Tibial artery (tissue), 4 donors: ENCODE measurements around the gene PADI3.

Experiments
- DNase-seq, 2 donors: peaks; one replicate each; pipeline ENCODE4 v3.0.0-alpha.2; 2019
- H3K27ac ChIP-seq, 2 donors: fragments of 200-600 bp; sonication (generic) in 1 of 2; 1 replicate in 1 of 2; 2 replicates in 1 of 2; pipeline ENCODE4 v1.5.1; 2018 to 2019; ENCODE audit warnings: mild to moderate bottlenecking in 1 of 2
- H3K27me3 ChIP-seq, 2 donors: fragments of 200-600 bp; sonication (generic) in 1 of 2; one replicate each; pipeline versions ENCODE4 v1.5.1 to v1.6.0; 2016 to 2019
- H3K36me3 ChIP-seq, 3 donors: fragments of 200-600 bp; sonication (generic) in 2 of 3; one replicate each; pipeline ENCODE4 v1.5.1; 2016 to 2019; ENCODE audit warnings: mild to moderate bottlenecking in 2 of 3
- H3K4me1 ChIP-seq, 4 donors: fragments of 200-600 bp; sonication (generic) in 2 of 4; 1 replicate in 3 of 4; 2 replicates in 1 of 4; pipeline ENCODE4 v1.5.1; 2016 to 2019
- H3K4me3 ChIP-seq, 2 donors: fragments of 200-600 bp; sonication (generic) in 1 of 2; 1 replicate in 1 of 2; 2 replicates in 1 of 2; pipeline ENCODE4 v1.5.1; 2018 to 2019; ENCODE audit warnings: mild to moderate bottlenecking in 2 of 2
- H3K9me3 ChIP-seq, 3 donors: fragments of 200-600 bp; sonication (generic) in 1 of 3; one replicate each; pipeline ENCODE4 v1.5.1; 2016 to 2019
- CTCF ChIP-seq, 2 experiments: fragments of 200-600 bp in 1 of 2; fragments of 450-650 bp in 1 of 2; IDR thresholded peaks; one replicate each; pipeline ENCODE4 v1.5.1; 2017 to 2019; ENCODE audit warnings: antibody characterized with exemption in 2 of 2, mild to moderate bottlenecking in 1 of 2, moderate library complexity in 1 of 2
- intact Hi-C: fragments of 100-400 bp; cut with DNase I; formaldehyde crosslinking; loops from one replicate; pipeline ENCODE4 v1.15.0; 2023; ENCODE audit warnings: low total_unique reads

The PADI3 gene

GRCh38 chr1:17207966-17208418 lies 40.9 kb upstream of the PADI3 start:
- H3K36me3 ChIP-seq, result no peaks in the 10 kb centered on the region
- H3K4me1 ChIP-seq, result peaks cover 0 to 11% (median 0%) of the 10 kb centered on the region in 4 donors
- no peak overlapping the region for H3K27ac ChIP-seq
- no peak for DNase-seq
- no peak overlapping the region for H3K4me3 ChIP-seq
- peaks cover 0 to 32% of the 10 kb centered on the region in 2 donors for H3K27me3 ChIP-seq
- H3K9me3 ChIP-seq, result no peaks in the 10 kb centered on the region
- TF ChIP-seq CTCF (IDR thresholded peaks at IDR 0.05), result no peak
- intact Hi-C loops, result no loop called here

DNA sequence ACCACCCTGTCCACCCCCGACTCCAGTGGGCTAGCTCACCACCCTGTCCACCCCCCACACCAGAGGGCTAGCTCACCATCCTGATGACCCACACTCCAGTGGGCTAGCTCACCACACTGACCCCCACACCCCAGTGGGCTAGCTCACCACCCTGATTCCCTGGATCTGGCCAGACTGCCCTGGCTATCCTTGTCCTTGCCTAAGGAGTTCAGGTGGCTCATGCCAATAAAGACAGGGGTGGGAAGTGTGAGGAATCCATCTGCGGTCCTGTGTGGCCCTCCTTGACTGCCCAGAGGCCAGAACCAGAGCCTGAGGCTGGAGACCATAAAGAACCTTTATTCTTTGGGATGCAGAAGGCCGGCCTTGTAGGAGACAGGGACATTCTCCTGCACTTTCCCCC lies 40.4 kb upstream of the PADI3 start:
- Histone ChIP-seq H3K4me1 (peaks cover 0 to 11% (median 0%) of the 10 kb centered on the region in 4 donors), H3K27me3 (peaks cover 0 to 37% of the 10 kb centered on the region in 2 donors), H3K4me3 (no peak overlapping the region), H3K36me3 (no peaks in the 10 kb centered on the region), H3K9me3 (no peaks in the 10 kb centered on the region), H3K27ac (no peak overlapping the region)
- intact Hi-C loops, result no loop called here
- no peak for TF ChIP-seq CTCF (IDR thresholded peaks at IDR 0.05)
- DNase-seq, result no peak

DNA sequence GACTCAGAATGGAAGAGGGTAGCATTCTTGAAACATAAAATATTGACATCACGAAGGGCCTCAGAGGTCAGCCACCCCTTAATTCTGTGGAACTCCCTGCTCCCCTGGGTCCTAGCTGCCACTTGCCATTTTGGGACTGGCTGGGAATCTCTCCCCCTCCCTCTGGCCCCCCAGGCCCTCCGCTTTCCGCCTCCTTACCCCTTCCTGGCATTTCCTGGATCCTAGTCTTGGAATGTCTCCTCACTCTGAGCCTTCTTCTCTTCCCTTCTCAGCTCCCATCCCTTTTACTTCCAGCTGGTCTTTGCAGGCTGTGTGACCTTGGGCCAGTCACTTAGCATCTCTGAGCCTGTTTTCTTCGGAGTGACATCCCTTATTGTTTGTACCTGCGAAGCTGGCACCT lies 39.5 kb upstream of the PADI3 start:
- H3K4me1 ChIP-seq, result peaks cover 0 to 11% (median 0%) of the 10 kb centered on the region in 4 donors
- no peak for DNase-seq
- intact Hi-C loops, result no loop called here
- no peaks in the 10 kb centered on the region for H3K36me3 ChIP-seq
- TF ChIP-seq CTCF (IDR thresholded peaks at IDR 0.05), result no peak
- no peak overlapping the region for H3K4me3 ChIP-seq
- H3K27ac ChIP-seq, result no peak overlapping the region
- peaks cover 0 to 46% of the 10 kb centered on the region in 2 donors for H3K27me3 ChIP-seq
- H3K9me3 ChIP-seq, result no peaks in the 10 kb centered on the region

DNA sequence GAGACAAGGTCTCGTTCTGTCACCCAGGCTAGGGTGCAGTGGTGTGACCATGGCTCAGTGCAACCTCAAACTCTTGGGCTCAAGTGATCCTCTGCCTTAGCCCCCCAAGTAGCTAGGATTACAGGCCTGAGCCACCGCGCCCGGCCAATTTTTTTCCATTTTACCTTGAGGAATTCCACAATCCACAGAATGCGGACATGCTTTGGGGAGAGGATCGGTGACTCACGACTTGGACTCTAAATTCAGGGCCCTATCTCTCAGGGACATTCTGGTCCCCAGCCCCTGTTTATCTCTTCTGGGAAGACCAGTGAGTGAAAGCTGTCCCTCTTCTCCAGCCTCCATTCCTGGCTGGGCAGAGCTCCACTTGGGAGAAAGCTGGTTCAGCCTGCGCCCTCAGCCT lies 38.7 kb upstream of the PADI3 start:
- no peak for TF ChIP-seq CTCF (IDR thresholded peaks at IDR 0.05)
- intact Hi-C loops, result no loop called here

GRCh38 chr1:17211377-17211776 lies 37.5 kb upstream of the PADI3 start:
- Histone ChIP-seq H3K9me3 (no peaks in the 10 kb centered on the region), H3K4me1 (peaks cover 0 to 11% (median 0%) of the 10 kb centered on the region in 4 donors), H3K4me3 (no peak overlapping the region), H3K27ac (no peak overlapping the region), H3K27me3 (peaks cover 0 to 50% of the 10 kb centered on the region in 2 donors), H3K36me3 (no peaks in the 10 kb centered on the region)
- DNase-seq, result no peak
- intact Hi-C loops, result no loop called here
- no peak for TF ChIP-seq CTCF (IDR thresholded peaks at IDR 0.05)

More for the DNA sequence above, 38.7 kb upstream of the PADI3 start:
- DNase-seq, result no peak
- Histone ChIP-seq H3K27ac (no peak overlapping the region), H3K4me3 (no peak overlapping the region), H3K9me3 (no peaks in the 10 kb centered on the region), H3K36me3 (no peaks in the 10 kb centered on the region), H3K4me1 (peaks cover 0 to 11% (median 0%) of the 10 kb centered on the region in 4 donors), H3K27me3 (peaks cover 0 to 48% of the 10 kb centered on the region in 2 donors)

DNA sequence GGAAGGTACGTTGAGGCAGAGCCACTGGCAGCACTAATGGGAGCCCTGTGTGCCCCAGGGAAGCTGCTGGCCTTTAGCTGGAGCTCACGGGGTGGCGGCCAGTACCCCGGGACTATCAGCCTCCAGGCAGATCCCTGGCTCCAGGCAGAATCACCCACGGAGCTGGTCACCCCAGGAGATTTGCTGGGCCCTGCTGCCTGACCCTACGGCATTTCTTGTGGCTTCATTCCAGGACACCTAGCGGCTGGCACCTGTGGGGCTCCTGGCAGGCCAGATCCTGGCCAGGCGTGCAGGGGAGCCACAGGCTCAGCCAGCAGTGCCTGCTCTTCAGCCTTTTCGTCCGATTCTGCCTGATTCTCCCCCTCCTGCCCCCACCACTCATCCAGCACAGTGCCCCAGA lies 36.9 kb upstream of the PADI3 start:
- TF ChIP-seq CTCF (IDR thresholded peaks at IDR 0.05), result no peak
- H3K4me3 ChIP-seq, result no peak overlapping the region
- no peak for DNase-seq
- H3K36me3 ChIP-seq, result no peaks in the 10 kb centered on the region
- no peaks in the 10 kb centered on the region for H3K9me3 ChIP-seq
- H3K4me1 ChIP-seq, result peaks cover 0 to 11% (median 0%) of the 10 kb centered on the region in 4 donors
- H3K27me3 ChIP-seq, result peaks cover 0 to 50% of the 10 kb centered on the region in 2 donors
- intact Hi-C loops, result no loop called here
- H3K27ac ChIP-seq, result no peak overlapping the region
